HUDEP-2 (cell line): ENCODE measurements around the gene TCF7L1.

Experiments used
- DNase-seq, 76 experiments: peaks; one replicate each; lab custom pipeline; 2025; ENCODE audit not compliant: unreplicated experiment in 76 of 76; lab: John Stamatoyannopoulos, UW

TCF7L1 gene

DNA sequence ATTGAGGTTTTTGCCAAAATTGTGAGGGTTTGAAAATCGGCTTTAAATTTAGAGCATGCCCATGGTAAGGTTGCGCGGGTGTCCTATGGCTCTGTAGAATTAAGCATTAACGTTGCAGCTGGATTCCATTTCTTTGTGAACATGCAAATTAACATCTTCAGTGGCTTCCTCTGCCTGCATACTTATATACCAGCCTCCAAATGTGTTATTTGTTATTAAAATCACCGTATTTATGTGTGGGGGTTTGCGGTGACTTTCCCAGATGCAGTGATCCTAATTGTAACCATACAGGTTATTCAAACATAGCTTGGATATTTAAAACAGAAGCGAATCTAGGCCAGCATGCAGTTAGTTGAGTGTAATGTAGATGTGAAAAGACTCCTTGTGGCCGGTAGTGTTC lies 114.4 kb downstream of the TCF7L1 start:
- DNase-seq: no peak

DNA sequence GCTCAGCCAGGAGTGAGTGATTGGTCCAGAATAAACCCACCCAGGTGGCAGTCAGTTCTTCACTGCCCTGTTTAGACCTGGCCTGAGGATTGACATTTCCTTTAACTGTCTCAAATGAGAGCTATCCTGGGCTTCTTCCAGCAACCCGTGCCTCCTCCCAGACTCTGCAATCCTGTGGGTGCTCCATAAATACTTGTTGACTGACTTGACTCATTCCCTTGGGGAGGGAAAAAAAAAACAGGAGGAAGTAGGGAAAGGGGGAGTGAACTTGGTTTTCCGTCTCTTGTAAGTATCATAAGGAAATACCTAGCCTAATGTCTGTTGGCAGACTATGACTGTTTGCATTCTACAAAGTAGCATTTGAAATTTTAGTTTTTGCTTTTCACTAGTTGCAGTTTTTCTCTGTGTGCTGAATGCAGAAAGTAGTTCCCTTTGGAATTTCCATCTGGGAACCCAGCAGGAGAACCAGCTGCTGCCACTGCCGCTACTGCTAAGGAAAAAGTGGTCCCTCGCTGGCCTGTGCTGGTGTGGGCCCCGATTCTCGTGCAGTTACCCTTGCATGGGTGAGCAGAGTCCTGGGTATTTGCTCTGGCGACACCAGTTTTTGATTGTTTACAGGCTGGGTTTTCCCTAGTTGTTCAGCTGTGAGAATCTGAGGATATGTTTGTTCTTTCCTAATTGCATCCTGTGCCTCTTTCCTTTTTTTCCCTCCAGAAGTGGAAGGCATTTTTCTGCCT lies 115.7 kb downstream of the TCF7L1 start:
- no peak for DNase-seq

DNA sequence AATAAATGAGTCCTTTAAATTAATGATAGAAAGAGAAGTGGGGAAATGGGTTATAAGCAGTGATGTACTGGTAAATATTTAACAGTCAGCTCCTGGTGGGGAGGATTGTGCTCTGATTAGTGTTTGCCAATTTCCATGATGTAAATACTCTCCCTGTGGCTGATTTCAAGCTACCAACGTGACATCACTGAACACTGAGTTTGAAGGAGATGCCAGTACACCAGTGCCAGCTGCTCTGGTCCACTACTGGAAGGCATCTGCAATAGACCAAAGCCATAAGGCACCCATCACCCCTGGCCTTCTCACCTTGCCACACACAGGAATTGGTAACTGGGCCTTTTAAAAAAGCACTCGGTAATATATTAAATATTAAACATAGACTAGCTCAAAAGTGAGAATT lies 116.9 kb downstream of the TCF7L1 start:
- DNase-seq: no peak

DNA sequence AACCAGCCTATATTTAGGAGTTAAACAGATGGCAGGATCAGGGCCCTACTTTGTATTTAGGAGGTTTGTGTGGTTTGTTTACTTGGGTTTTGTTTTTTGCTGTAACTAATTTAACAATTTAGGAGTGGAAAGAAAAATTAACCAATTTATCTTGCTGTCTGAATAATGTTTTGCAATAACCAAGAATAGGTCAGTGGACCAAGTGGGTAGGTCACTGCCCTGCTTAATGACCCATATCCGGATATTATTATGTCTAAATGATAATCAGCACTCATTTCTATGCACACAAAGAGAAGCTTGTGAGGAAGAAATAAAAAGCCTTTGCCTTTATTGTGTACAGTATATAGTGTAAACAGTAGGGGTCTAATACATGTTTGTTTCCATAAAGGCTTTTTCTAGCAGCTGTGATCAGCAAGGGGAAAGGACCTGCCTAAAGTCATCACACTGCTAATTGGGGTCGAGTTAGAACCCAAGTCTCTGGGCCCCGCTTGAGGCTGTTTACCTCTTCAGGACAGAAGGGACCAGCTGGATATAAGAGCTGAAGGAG lies 118.0 kb downstream of the TCF7L1 start:
- DNase-seq: no peak

DNA sequence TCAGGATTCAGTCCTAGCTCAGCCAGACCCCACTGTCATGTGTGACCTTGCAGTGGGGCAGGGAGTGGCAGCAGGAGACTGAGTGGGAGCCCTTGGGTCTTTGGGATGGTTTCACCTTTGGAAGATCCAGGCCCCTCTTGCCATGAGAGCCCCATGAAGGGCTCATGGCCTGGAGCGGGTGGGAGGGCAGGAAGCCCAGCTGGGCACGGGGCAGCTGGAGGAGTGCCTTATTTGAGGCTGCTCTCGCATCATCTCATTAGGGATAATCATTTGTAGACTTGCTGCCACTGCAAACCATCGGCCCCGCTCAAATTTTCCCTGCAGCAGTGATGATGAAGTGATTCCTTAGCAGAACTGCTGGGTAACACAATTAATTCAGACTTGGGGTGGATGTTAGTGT lies 120.7 kb downstream of the TCF7L1 start:
- no peak for DNase-seq

GRCh38 chr2:85254540-85255300 lies 121.5 kb downstream of the TCF7L1 start:
- no peak for DNase-seq

DNA sequence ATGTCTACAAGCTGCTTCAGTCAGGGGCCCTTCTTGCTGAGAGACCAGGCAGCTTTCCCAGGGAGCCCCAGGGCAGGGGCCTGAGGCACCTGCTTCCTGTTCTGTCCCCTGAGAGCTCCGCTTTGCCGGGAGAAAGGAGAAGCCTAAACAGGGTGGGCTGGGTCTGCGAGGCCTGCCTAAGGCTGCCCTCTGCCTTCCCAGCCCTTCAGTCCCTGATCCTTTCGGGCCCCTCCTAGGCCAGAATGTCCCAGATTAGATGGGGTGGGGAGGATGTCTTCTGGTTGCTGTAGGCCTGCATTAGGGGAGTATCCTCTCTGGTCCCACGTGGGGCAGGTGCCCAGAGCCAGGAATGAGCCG lies 122.2 kb downstream of the TCF7L1 start:
- DNase-seq: no peak

GRCh38 chr2:85255813-85256594 lies 122.8 kb downstream of the TCF7L1 start:
- no peak for DNase-seq

DNA sequence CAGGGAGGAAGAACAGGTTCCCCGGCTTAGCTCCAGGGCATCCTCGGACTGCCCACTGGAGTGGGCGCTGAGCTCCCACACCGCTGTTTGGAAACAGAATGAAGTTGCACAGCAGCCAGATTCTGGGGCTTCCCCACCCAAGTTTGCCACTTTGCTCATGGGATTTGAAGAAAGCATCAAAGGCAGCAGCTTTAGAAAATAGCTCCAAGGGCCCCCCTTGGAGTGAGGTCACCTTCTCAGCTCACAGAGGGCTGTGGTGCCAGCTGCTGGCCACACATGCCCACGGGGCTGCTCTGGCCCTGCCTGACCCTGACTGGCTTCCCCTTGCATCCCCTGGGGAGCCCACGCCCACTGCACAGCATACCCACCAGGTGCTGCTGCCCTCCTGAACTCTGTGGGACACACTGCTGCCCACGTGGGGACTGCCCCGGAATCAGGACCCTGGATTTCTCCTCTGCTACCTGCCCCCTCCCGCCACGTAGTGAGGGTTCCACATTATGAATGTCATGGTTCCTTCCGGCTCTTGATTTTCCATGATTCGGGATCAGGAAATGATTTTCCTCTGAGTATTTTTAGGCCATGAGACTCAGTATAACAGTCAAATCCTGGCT lies 124.3 kb downstream of the TCF7L1 start:
- no peak for DNase-seq

- no peak for DNase-seq
These were observed 124.9 kb downstream of the TCF7L1 start for GRCh38 chr2:85257970-85258605.

- DNase-seq: no peak
These were observed 126.0 kb downstream of the TCF7L1 start for GRCh38 chr2:85259101-85259590.

GRCh38 chr2:85259879-85260278 lies 126.7 kb downstream of the TCF7L1 start:
- no peak for DNase-seq

DNA sequence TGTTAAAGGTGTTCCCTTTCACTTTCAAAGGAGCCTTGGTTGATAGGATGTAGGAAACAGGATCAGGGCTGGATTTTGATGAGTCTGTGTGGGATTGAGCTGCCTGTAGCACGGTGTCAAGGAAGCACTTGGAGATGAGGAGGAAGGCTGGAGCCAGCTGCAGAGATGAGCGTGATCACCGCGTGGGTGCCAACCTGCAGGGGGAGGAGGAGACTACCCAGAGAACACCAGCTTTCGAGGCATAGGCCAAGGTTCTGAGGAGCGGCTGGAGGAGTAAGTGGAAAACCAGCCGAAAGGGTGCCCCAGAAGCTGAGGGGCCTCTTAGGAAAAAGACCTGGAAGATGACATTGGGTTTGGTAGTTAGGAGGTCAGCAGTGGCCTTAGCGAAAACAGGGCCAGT lies 130.4 kb downstream of the TCF7L1 start:
- no peak for DNase-seq

DNA sequence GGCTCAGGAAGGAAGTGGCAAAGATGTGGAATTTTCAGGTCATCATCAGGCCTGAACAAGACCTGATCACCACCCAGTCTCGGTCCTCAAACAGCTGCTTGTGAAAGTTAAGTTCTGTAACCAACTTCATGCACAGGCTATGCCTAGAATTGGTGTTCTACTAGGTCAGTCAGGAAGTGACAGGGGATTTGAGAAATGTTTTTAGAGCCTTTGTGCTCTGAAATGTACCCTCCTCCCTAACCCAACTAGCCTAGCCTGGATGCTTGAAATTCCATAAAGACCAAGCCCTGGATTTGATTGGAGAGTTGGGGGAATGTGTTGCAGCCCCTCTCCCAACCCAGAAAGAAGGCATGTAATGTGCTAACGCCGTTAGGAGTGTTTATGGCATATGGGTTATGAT lies 131.3 kb downstream of the TCF7L1 start:
- DNase-seq: no peak

DNA sequence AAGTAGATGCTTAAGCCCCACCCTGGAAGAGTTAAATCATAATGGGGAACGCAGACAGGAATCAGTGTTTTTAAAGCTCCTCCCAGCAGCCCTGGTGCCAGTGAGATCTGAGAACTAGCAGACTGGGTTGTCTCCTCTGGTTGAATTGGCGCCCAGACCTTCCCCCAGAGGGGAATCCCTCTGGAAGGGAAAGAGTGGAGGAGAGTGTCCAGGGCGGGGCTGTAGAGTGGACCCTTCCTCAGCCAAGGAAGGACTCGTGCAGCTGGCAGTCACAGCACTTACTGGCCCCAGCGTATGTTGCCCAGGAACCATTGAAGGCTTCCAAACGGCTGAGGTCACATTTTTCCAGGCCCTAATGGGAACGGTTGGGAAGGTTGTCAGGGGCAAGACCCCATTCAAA lies 132.1 kb downstream of the TCF7L1 start:
- DNase-seq: no peak

DNA sequence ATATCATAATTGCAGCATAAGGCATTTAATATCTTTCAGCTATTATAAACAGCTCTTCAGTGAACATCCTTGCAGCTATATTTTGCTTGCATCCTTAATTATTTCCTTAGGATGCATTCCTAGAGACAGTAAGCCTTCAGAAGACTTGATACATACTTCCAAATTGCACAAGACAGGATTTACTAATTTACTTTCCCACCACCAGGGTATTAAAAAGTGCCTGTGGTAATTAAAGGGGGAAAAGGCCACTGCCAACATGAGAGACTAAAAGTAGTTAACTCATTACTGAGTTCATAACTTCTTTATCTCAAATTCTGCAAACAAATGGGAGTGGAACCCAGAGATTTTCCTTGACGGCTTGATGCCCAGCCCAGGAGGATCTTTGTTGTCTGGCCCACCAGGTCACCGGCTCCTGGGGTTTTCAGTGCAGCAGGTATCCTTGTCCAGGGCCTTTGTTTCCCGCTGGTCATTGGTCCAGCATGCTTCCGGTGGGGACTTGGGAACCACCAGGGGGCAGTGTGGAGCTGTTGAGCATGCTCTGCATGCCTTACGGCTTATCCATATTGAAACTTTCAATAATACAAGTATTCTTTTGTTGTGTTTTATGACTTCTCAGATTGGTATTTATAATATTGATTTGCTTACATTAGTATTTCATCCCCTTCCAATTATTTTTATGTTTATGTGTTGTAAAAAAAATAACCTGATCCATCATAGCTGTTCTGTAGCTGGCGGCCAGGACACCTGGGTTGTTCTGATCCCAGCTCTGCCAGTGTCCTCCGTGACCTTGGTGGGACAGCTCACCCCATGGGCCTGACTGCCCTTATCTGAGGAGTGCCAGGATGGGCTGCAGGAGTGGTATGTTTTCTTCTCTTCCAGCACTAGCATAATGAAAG lies 133.2 kb downstream of the TCF7L1 start:
- peak in 57 of 76 experiments; percentile 5 to 71 (median 34) for DNase-seq

GRCh38 chr2:85269959-85270358 lies 136.8 kb downstream of the TCF7L1 start:
- DNase-seq: no peak

DNA sequence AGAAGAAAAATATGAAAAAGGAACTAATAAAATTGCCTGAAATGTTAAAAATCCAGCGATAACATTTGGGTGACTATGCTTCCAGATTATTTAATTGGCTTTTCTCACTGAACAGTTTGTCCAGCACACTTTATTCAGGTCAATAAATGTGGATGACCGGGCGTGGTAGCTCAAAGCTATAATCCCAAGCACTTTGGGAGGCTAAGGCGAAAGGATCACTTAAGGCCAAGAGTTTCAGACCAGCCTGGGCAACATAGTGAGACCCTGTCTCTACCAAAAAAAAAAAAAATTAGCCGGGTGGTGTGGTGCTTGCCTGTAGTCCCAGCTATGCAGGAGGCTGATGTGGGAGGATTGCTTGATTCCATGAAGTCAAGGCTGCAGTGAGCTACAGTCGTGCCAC lies 139.2 kb downstream of the TCF7L1 start:
- DNase-seq: no peak
